OCI-LY3 (cell line): ENCODE data around the gene IFRD2.

ENCODE experiments used
- H2AFZ ChIP-seq: fragments of 200-600, 300-600 bp; shearing (Covaris generic); 2 replicates; pipeline ENCODE4 v1.6.0; 2014; ENCODE audit warnings: antibody characterized with exemption, low read depth, low read length
- H3K27ac ChIP-seq: fragments of 200-600, 300-600 bp; sonication (generic); 2 replicates; pipeline ENCODE4 v1.5.1; 2014; ENCODE audit warnings: mild to moderate bottlenecking, low read length, moderate library complexity, mixed read lengths
- H3K27me3 ChIP-seq: fragments of 200-600, 300-600 bp; sonication (generic); 2 replicates; pipeline ENCODE4 v1.6.1; 2014; ENCODE audit warnings: low read depth, low read length, mixed read lengths
- H3K36me3 ChIP-seq: fragments of 200-600, 300-600 bp; sonication (generic); replicated peaks from 2 replicates; pipeline ENCODE3; 2014; ENCODE audit warnings: low read depth, low read length, mixed read lengths
- H3K4me1 ChIP-seq: fragments of 300-600, 200-600 bp; sonication (generic); 2 replicates; pipeline ENCODE4 v1.6.1; 2014; ENCODE audit warnings: low read length, mixed read lengths
- H3K4me2 ChIP-seq: fragments of 200-600, 300-600 bp; sonication (generic); 2 replicates; pipeline ENCODE4 v1.6.1; 2014; ENCODE audit warnings: low read length, mixed read lengths
- H3K4me3 ChIP-seq: fragments of 300-600, 200-600 bp; sonication (generic); 2 replicates; pipeline ENCODE4 v1.5.1; 2014; ENCODE audit warnings: antibody characterized with exemption, mild to moderate bottlenecking, low read length, moderate library complexity
- H3K79me2 ChIP-seq: fragments of 300-600, 200-600 bp; shearing (Covaris generic); 2 replicates; pipeline ENCODE4 v1.6.1; 2014; ENCODE audit warnings: mild to moderate bottlenecking, low read length, mixed read lengths
- H3K9ac ChIP-seq: fragments of 300-600, 200-600 bp; shearing (Covaris generic); 2 replicates; pipeline ENCODE4 v1.6.0; 2014; ENCODE audit warnings: mild to moderate bottlenecking, low read length, moderate library complexity
- H3K9me3 ChIP-seq: fragments of 200-600, 300-600 bp; shearing (Covaris generic); 2 replicates; pipeline ENCODE4 v1.6.1; 2014; ENCODE audit warnings: low read length, mixed read lengths; ENCODE audit not compliant: insufficient read depth
- H4K20me1 ChIP-seq: fragments of 200-600, 300-600 bp; sonication (generic); 2 replicates; pipeline ENCODE4 v1.6.1; 2016; ENCODE audit warnings: low read length, mixed read lengths; ENCODE audit not compliant: insufficient read depth
- CTCF ChIP-seq: fragments of 200-600, 300-600 bp; sonication (generic); IDR thresholded peaks from 2 replicates; pipeline ENCODE4 v1.5.1; 2014; ENCODE audit warnings: antibody characterized with exemption, low read length, low read depth
- EZH2phosphoT487 ChIP-seq: fragments of 200-600 bp; shearing (Covaris generic); IDR thresholded peaks from 2 replicates; pipeline ENCODE4 v1.6.1; 2018; ENCODE audit warnings: antibody characterized with exemption, mixed run types, low read depth

Gene IFRD2

GRCh38 chr3:50279255-50280016 lies 12.8 kb downstream of the IFRD2 start:
- Histone ChIP-seq H3K9ac (no peak overlapping the region), H3K9me3 (no peaks in the 10 kb centered on the region), H3K27me3 (no peaks in the 10 kb centered on the region), H3K4me3 (no peak overlapping the region), H3K79me2 (no peaks in the 10 kb centered on the region), H3K27ac (no peak overlapping the region), H2AFZ (no peak overlapping the region), H4K20me1 (no peaks in the 10 kb centered on the region), H3K36me3 (no peaks in the 10 kb centered on the region), H3K4me1 (no peaks in the 10 kb centered on the region), H3K4me2 (no peak overlapping the region)
- TF ChIP-seq EZH2phosphoT487 (no peak), CTCF (no peak)

DNA sequence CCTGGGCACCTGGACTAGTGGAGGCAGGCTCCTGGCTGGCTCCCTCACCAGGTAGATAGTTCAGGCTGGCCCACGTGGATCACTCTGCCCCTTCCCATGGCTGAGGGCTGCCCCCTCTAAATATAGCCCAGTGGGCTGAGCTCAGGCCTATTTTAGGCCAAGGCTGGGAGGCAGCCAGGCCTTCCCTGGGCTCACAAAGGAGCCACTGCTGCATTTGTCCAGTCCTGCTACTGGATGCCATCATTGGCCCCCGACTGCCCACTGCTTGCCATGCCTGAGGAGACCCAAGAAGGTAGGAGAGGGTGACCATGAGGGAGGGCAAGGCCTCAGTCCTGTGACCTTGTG lies 13.4 kb downstream of the IFRD2 start, which contains the start of gene LSMEM2:
Gene LSMEM2 (plus strand): TSS at position 208 of the 345 bp plus-strand sequence. CDS start 27 bp downstream, at position 235.
- H4K20me1 ChIP-seq, result no peaks in the 10 kb centered on the region
- no peak within 1 kb of the TSS for H2AFZ ChIP-seq
- H3K9ac ChIP-seq, result no peak within 1 kb of the TSS
- H3K4me3 ChIP-seq, result no peak within 1 kb of the TSS
- H3K27ac ChIP-seq, result no peak within 1 kb of the TSS
- no peak for TF ChIP-seq EZH2phosphoT487
- TF ChIP-seq CTCF, result no peak
- peaks cover 3% of the 10 kb centered on the region; the same call in 1 of the 2 replicates for H3K27me3 ChIP-seq
- no peaks in the 10 kb centered on the region for H3K4me1 ChIP-seq
- H3K79me2 ChIP-seq, result no peaks in the 10 kb centered on the region
- H3K9me3 ChIP-seq, result no peaks in the 10 kb centered on the region
- no peak within 1 kb of the TSS for H3K4me2 ChIP-seq
- no peaks in the 10 kb centered on the region for H3K36me3 ChIP-seq

DNA sequence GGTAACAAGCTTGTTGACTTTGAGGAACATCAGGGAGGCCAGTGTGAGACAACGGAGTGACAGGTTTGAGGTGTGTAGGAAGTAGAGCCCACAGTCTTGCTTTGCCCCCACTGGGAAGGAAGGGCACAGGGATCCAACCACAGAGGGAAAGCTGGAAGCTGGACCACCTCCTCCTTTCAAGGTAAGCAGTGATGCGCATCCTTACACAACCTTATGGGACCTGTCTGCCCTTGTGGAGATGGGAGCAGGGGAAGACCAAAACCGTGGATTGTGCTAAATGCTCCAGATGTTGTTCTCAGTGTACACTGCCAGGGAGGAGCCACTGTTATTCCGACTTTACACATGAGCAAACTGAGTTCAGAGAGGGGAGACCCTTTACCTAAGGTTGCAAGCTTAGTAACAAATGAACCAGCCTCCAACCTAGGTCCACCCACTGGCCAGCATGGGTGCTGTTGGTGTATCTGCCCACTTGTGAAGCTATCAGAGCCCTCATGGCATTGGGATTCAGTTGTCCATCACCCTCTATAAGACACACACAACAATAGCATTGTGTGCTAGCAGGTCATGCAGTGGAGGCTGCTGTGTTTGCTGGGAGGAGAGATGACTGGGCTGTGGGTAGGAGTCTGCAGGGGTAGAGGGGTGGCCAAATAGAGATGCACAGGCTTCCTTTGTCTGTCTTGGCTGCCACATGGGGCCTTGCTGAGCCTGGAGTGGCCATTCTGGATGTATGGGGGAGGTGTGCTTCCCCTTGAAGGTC lies 13.9 kb downstream of the IFRD2 start:
- H3K9me3 ChIP-seq, result no peaks in the 10 kb centered on the region
- peaks cover 2% of the 10 kb centered on the region; the same call in 1 of the 2 replicates for H3K4me1 ChIP-seq
- H3K27ac ChIP-seq, result no peak overlapping the region
- H3K4me2 ChIP-seq, result no peak overlapping the region
- no peak overlapping the region for H3K4me3 ChIP-seq
- no peak overlapping the region for H2AFZ ChIP-seq
- no peak overlapping the region for H3K9ac ChIP-seq
- TF ChIP-seq CTCF (no peak), EZH2phosphoT487 (no peak)
- no peaks in the 10 kb centered on the region for H4K20me1 ChIP-seq
- peaks cover 4% of the 10 kb centered on the region; the same call in 1 of the 2 replicates for H3K27me3 ChIP-seq
- H3K36me3 ChIP-seq, result no peaks in the 10 kb centered on the region
- no peaks in the 10 kb centered on the region for H3K79me2 ChIP-seq

GRCh38 chr3:50276762-50277101 lies 15.5 kb downstream of the IFRD2 start:
- Histone ChIP-seq H4K20me1 (no peaks in the 10 kb centered on the region), H3K9ac (no peak overlapping the region), H3K4me1 (peaks cover 9% of the 10 kb centered on the region; the same call in 1 of the 2 replicates), H3K27ac (no peak overlapping the region), H3K36me3 (no peaks in the 10 kb centered on the region), H3K27me3 (peaks cover 4% of the 10 kb centered on the region; the same call in 1 of the 2 replicates), H3K4me2 (no peak overlapping the region), H3K9me3 (no peaks in the 10 kb centered on the region), H2AFZ (no peak overlapping the region), H3K4me3 (no peak overlapping the region), H3K79me2 (no peaks in the 10 kb centered on the region)
- TF ChIP-seq EZH2phosphoT487 (no peak), CTCF (no peak)
